Progenitor cell of endocrine pancreas (in vitro differentiated cells): ENCODE results near the gene ABCC9. TPM values are rescaled to one million over a fixed set of nuclear protein-coding genes. Genes with fewer than 3 reads are reported as not detected.
A peak's percentile ranks its signal among the peaks of the same experiment; 100 is the strongest.

Experiments
- DNase-seq: peaks from one replicate; pipeline ENCODE4 v3.0.0; 2021; ENCODE audit warnings: low spot score; ENCODE audit not compliant: unreplicated experiment
- H3K27ac Mint-ChIP-seq: 2 replicates; pipeline ENCODE4 v1.8.0; 2021; ENCODE audit warnings: mild to moderate bottlenecking, moderate library complexity, mixed read lengths
- H3K27me3 Mint-ChIP-seq: 2 replicates; pipeline ENCODE4 v1.8.0; 2021; ENCODE audit warnings: mixed read lengths
- H3K36me3 Mint-ChIP-seq: 2 replicates; pipeline ENCODE4 v1.8.0; 2022; ENCODE audit warnings: mixed read lengths; ENCODE audit not compliant: insufficient read depth
- H3K4me1 Mint-ChIP-seq: 2 replicates; pipeline ENCODE4 v1.8.0; 2021; ENCODE audit warnings: low read depth, mixed read lengths
- H3K4me3 Mint-ChIP-seq: 2 replicates; pipeline ENCODE4 v1.8.0; 2021; ENCODE audit warnings: low read depth, mild to moderate bottlenecking, moderate library complexity, mixed read lengths
- H3K9me3 Mint-ChIP-seq: 2 replicates; pipeline ENCODE4 v1.8.0; 2021; ENCODE audit warnings: low read depth, mixed read lengths
- CTCF ChIP-seq: fragments of 200-600 bp; sonication (generic); IDR thresholded peaks from one replicate; pipeline ENCODE4 v1.5.0; 2021; ENCODE audit warnings: antibody characterized with exemption, mild to moderate bottlenecking; ENCODE audit not compliant: unreplicated experiment
- total RNA-seq: library from RNA; stranded (reverse); gene quantifications from 2 replicates; pipeline ENCODE4 v1.2.1, GENCODE V29; 2021

The ABCC9 gene
- total RNA-seq, 1 donor from 2014 or later, result 0.29 TPM

GRCh38 chr12:21949036-21949435, 7.8 kb upstream of the ABCC9 start:
- peaks cover 4% of the 10 kb centered on the region for H3K27me3 Mint-ChIP-seq
- peaks cover 23% of the 10 kb centered on the region for H3K9me3 Mint-ChIP-seq
- DNase-seq, result no peak
- TF ChIP-seq CTCF, result no peak
- H3K27ac Mint-ChIP-seq, result no peak overlapping the region
- no peak overlapping the region for H3K4me3 Mint-ChIP-seq
- H3K4me1 Mint-ChIP-seq, result no peaks in the 10 kb centered on the region
- H3K36me3 Mint-ChIP-seq, result peaks cover 1% of the 10 kb centered on the region

DNA sequence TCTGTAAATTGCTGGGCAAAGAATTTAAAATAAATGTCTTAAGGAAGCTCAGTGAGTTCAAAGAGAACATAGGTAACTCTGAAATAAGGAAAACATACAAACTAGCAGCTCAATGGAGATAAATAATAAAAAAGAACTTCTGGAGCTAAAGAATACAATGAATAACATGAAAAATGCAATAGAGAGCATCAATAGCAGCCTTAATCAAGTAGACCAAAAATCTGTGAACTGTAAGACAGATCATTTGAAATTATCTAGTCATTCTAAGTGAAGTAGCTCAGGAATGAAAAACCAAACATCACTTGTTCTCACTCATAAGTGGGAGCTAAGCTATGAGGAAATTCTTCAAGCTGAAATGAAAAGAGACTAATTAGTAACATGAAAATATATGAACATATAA, 5.8 kb upstream of the ABCC9 start:
- Mint-ChIP-seq H3K27ac (no peak overlapping the region), H3K36me3 (peaks cover 1% of the 10 kb centered on the region), H3K4me3 (no peak overlapping the region), H3K4me1 (no peaks in the 10 kb centered on the region), H3K9me3 (peaks cover 23% of the 10 kb centered on the region), H3K27me3 (peaks cover 14% of the 10 kb centered on the region)
- no peak for DNase-seq
- no peak for TF ChIP-seq CTCF

DNA sequence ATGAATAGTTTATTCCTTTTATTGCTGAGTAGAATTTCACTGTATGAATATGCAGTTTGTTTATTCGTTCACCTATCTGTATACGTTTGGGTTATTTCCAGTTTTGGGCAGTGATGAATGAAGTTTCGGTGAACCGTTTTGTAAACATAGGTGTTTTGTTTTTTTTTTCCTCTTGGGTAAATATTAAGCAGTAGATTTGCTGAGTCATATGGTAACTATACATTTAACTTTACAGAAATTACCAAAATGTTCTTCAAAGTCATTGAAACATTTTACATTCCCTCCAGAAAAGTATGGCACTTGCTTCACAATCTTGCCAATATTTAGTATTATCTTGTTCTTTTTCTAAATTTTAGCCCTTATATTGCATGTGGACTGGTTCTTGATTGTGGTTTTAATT, 3.8 kb upstream of the ABCC9 start:
- Mint-ChIP-seq H3K4me1 (peaks cover 12% of the 10 kb centered on the region), H3K36me3 (no peaks in the 10 kb centered on the region), H3K9me3 (peaks cover 13% of the 10 kb centered on the region), H3K4me3 (no peak overlapping the region), H3K27me3 (peaks cover 34% of the 10 kb centered on the region), H3K27ac (no peak overlapping the region)
- no peak for DNase-seq
- no peak for TF ChIP-seq CTCF

DNA sequence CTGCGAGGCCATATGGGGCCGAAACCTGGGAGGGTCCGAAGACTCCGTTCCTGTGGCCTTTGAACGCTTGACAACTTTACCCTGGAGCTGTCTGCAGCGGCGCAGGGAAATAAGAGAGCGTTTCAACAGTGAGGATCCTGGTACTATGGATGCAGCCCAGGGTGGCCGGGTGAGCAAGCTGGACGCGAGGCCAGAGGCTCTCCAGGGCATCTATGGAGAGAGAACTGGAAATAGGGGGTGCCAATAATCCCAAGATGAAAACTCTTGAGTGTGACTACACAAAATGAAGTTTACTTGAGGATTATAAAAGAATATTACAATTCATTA, 1.1 kb upstream of the ABCC9 start:
- Mint-ChIP-seq H3K4me3 (peak overlapping the region; percentile 71), H3K9me3 (peaks cover 4% of the 10 kb centered on the region)

GRCh38 chr12:21941506-21942376, 515 bp upstream of the ABCC9 start:
- H3K9me3 Mint-ChIP-seq, result peaks cover 3% of the 10 kb centered on the region
- peak; percentile 40 for DNase-seq
- peaks cover 12% of the 10 kb centered on the region for H3K4me1 Mint-ChIP-seq
- peak overlapping the region; percentile 37 for H3K27ac Mint-ChIP-seq
- peaks cover 58% of the 10 kb centered on the region for H3K27me3 Mint-ChIP-seq
- peak; percentile 74 for TF ChIP-seq CTCF
- H3K4me3 Mint-ChIP-seq, result peak overlapping the region; percentile 71
- no peaks in the 10 kb centered on the region for H3K36me3 Mint-ChIP-seq

More for the DNA sequence above, 1.1 kb upstream of the ABCC9 start:
- Mint-ChIP-seq H3K27me3 (peaks cover 56% of the 10 kb centered on the region), H3K4me1 (peaks cover 12% of the 10 kb centered on the region), H3K27ac (no peak overlapping the region), H3K36me3 (no peaks in the 10 kb centered on the region)
- DNase-seq, result no peak
- TF ChIP-seq CTCF, result no peak
